Endothelial cell of umbilical vein (primary cell): ENCODE results near the gene RNF130. TPM values are rescaled to one million over a fixed set of nuclear protein-coding genes. Genes with fewer than 3 reads are reported as not detected.

ENCODE experiments used
- BruUV-seq: library from RNA; stranded (reverse); fragments of 400-500 nt; replicated peaks from 2 replicates; lab custom pipeline; 2021; lab: Mats Ljungman, UMichigan
- CTCF ChIA-PET: fragments of 300-600, 350-600 bp; sonication (Branson Sonifier 250); formaldehyde crosslinking; loops from one replicate; lab custom pipeline; 2021; ENCODE audit warnings: antibody characterized with exemption, inconsistent platforms; lab: Charles Lee
- POLR2A ChIA-PET: fragments of 300-600, 350-600 bp; sonication (Branson Sonifier 250); formaldehyde crosslinking; loops from one replicate; lab custom pipeline; 2021; ENCODE audit warnings: antibody characterized with exemption, inconsistent platforms; lab: Charles Lee
- DNase-seq: peaks from one replicate; pipeline ENCODE4 v3.0.0-alpha.2; 2011; ENCODE audit warnings: low read depth, low spot score
- FAIRE-seq: peaks from 2 replicates; lab custom pipeline; 2011; peaks lifted over from hg19 to GRCh38; lab: Jason Lieb, UNC
- H2AFZ ChIP-seq: 2 replicates; pipeline ENCODE4 v1.6.0; 2012; ENCODE audit warnings: low read depth, low read length, control low read depth, inconsistent platforms
- H3K27ac ChIP-seq: 2 replicates; pipeline ENCODE4 v1.5.1; 2011; ENCODE audit warnings: low read depth, mild to moderate bottlenecking, control low read depth, low read length, moderate library complexity; ENCODE audit not compliant: insufficient read depth
- H3K27me3 ChIP-seq, 2 experiments: 2 replicates each; pipeline versions ENCODE4 v1.6.0 to v1.6.1; 2011; ENCODE audit warnings: low read length in 2 of 2, mixed read lengths in 1 of 2; ENCODE audit not compliant: control insufficient read depth in 2 of 2, insufficient read depth in 2 of 2
- H3K36me3 ChIP-seq, 2 experiments: 2 replicates in 1 of 2; 3 replicates in 1 of 2; pipeline ENCODE4 v1.5.1; 2011; ENCODE audit warnings: low read length in 2 of 2, mild to moderate bottlenecking in 1 of 2, moderate library complexity in 1 of 2; ENCODE audit not compliant: control insufficient read depth in 2 of 2, insufficient read depth in 2 of 2; ENCODE audit errors: extremely low read depth in 1 of 2
- H3K4me1 ChIP-seq: 3 replicates; pipeline ENCODE4 v1.5.1; 2011; ENCODE audit warnings: mild to moderate bottlenecking, low read length; ENCODE audit not compliant: control insufficient read depth, insufficient read depth; ENCODE audit errors: extremely low read depth
- H3K4me2 ChIP-seq: 2 replicates; pipeline ENCODE4 v1.6.1; 2011; ENCODE audit warnings: low read length, control low read depth, mixed read lengths; ENCODE audit not compliant: insufficient read depth
- H3K4me3 ChIP-seq, 3 experiments: fragments of 200-600 bp in 1 of 3; sonication (generic), shearing (Covaris generic) in 1 of 3; replicated peaks in 1 of 3; 2 replicates each; pipeline ENCODE4 v1.5.1; 2011 to 2016; ENCODE audit warnings: control low read depth in 3 of 3, low read length in 3 of 3, mild to moderate bottlenecking in 2 of 3, inconsistent platforms in 1 of 3, low read depth in 1 of 3, moderate library complexity in 1 of 3; ENCODE audit not compliant: insufficient read depth in 1 of 3
- H3K79me2 ChIP-seq: 2 replicates; pipeline ENCODE4 v1.6.0; 2012; ENCODE audit warnings: low read length, inconsistent platforms; ENCODE audit not compliant: control insufficient read depth, insufficient read depth
- H3K9ac ChIP-seq: replicated peaks from 2 replicates; pipeline ENCODE3; 2011; ENCODE audit warnings: low read length, control low read depth; ENCODE audit not compliant: insufficient read depth; ENCODE audit errors: extremely low read depth
- H3K9me1 ChIP-seq: replicated peaks from 3 replicates; pipeline ENCODE4 v1.6.0; 2011; ENCODE audit warnings: mild to moderate bottlenecking, low read length; ENCODE audit not compliant: control insufficient read depth, insufficient read depth; ENCODE audit errors: extremely low read depth
- H3K9me3 ChIP-seq: replicated peaks from 2 replicates; pipeline ENCODE4 v1.5.1; 2012; ENCODE audit warnings: low read length, inconsistent platforms; ENCODE audit not compliant: control insufficient read depth, insufficient read depth
- H4K20me1 ChIP-seq: replicated peaks from 2 replicates; pipeline ENCODE3; 2011; ENCODE audit warnings: mild to moderate bottlenecking, low read length; ENCODE audit not compliant: control insufficient read depth, insufficient read depth; ENCODE audit errors: extremely low read depth
- GATA2 ChIP-seq: IDR thresholded peaks from 2 replicates; pipeline ENCODE4 v1.7.0; 2011; ENCODE audit warnings: low read depth, mild to moderate bottlenecking, moderate library complexity, mixed read lengths, low read length; ENCODE audit not compliant: insufficient read length, insufficient read depth
- MAX ChIP-seq: IDR thresholded peaks from 2 replicates; pipeline ENCODE4 v1.6.1; 2011; ENCODE audit not compliant: insufficient read depth, insufficient read length
- POLR2AphosphoS5 ChIP-seq: IDR thresholded peaks from 2 replicates; pipeline ENCODE4 v1.6.1; 2012; ENCODE audit warnings: low read depth, mild to moderate bottlenecking, control low read depth, low read length, moderate library complexity; ENCODE audit not compliant: insufficient read depth
- dilution Hi-C: fragments of 300-500 bp; cut with MboI; formaldehyde crosslinking; loops from one replicate; pipeline ENCODE4 v1.15.0; 2019; ENCODE audit warnings: low sequenced_read_pairs; ENCODE audit not compliant: extremely low pct_ligation_motif_present
- intact Hi-C: fragments of 100-400 bp; cut with micrococcal nuclease; formaldehyde crosslinking; loops from one replicate; pipeline ENCODE4 v1.10.0; 2022
- polyA plus RNA-seq, 4 experiments: library from polyadenylated mRNA; depleted of rRNA in 3 of 4; stranded (reverse) in 3 of 4; unstranded in 1 of 4; fragments of >200 nt; gene quantifications; 2 replicates each; pipeline versions ENCODE4 v1.2.1 to v1.2.3, GENCODE V29; 2011 to 2012; ENCODE audit warnings: missing spikeins in 1 of 4
- total RNA-seq: library from RNA; stranded (reverse); gene quantifications from 2 replicates; pipeline ENCODE4 v1.2.3, GENCODE V29; 2021
- TF ChIP-seq, protein P1 (sequence below), 2 donors: IDR thresholded peaks; 1 replicate in 1 of 2; 2 replicates in 1 of 2; pipeline ENCODE4 v1.5.1; 2011; ENCODE audit warnings: low read length in 2 of 2, mild to moderate bottlenecking in 2 of 2, moderate library complexity in 2 of 2, control low read depth in 1 of 2, inconsistent platforms in 1 of 2, low read depth in 1 of 2; ENCODE audit not compliant: insufficient read depth in 1 of 2; ENCODE audit errors: extremely low read depth in 1 of 2

Gene RNF130
- total and polyA plus RNA-seq, 2 donors (not counting 3 experiments of a cell fraction or from before 2014, with no cell fraction given) = 43.0 to 43.1 TPM

GRCh38 chr5:180113660-180114303 is 42.2 kb upstream of the RNF130 start:
- Histone ChIP-seq H3K36me3 (no peaks in the 10 kb centered on the region), H3K4me1 (no peaks in the 10 kb centered on the region), H3K4me3 (no peak overlapping the region), H3K27ac (no peak overlapping the region), H3K9me1 (no peaks in the 10 kb centered on the region), H3K4me2 (no peak overlapping the region), H3K27me3 (no peaks in the 10 kb centered on the region), H3K79me2 (no peaks in the 10 kb centered on the region), H2AFZ (no peak overlapping the region), H4K20me1 (no peaks in the 10 kb centered on the region), H3K9ac (no peak overlapping the region), H3K9me3 (no peaks in the 10 kb centered on the region)
- TF ChIP-seq POLR2AphosphoS5 (no peak), GATA2 (no peak), MAX (no peak)
- TF ChIP-seq, protein P1, sequence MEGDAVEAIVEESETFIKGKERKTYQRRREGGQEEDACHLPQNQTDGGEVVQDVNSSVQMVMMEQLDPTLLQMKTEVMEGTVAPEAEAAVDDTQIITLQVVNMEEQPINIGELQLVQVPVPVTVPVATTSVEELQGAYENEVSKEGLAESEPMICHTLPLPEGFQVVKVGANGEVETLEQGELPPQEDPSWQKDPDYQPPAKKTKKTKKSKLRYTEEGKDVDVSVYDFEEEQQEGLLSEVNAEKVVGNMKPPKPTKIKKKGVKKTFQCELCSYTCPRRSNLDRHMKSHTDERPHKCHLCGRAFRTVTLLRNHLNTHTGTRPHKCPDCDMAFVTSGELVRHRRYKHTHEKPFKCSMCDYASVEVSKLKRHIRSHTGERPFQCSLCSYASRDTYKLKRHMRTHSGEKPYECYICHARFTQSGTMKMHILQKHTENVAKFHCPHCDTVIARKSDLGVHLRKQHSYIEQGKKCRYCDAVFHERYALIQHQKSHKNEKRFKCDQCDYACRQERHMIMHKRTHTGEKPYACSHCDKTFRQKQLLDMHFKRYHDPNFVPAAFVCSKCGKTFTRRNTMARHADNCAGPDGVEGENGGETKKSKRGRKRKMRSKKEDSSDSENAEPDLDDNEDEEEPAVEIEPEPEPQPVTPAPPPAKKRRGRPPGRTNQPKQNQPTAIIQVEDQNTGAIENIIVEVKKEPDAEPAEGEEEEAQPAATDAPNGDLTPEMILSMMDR (IDR thresholded peaks at IDR 0.05; ENCODE audit: extremely low read depth in 1 of 2, insufficient read depth in 1 of 2, low read depth in 1 of 2, low read length in 2 of 2) = no peak
- DNase-seq (no peak), FAIRE-seq (no peak)
- BruUV-seq = no TSS peak
- POLR2A ChIA-PET = no interaction called here
- CTCF ChIA-PET = no interaction called here
- dilution Hi-C loops (no loop called here), intact Hi-C loops (no loop called here)
